ENCODE data around the gene TMEM168. TPM values are rescaled to one million over a fixed set of nuclear protein-coding genes. Genes with fewer than 3 reads are reported as not detected.
A peak's percentile ranks its signal among the peaks of the same experiment; 100 is the strongest.

Gene TMEM168
- total and polyA plus RNA-seq, 2 experiments from 2014 or later, result 16.0 to 17.3 TPM

GRCh38 chr7:112752576-112752975, 37.6 kb downstream of the TMEM168 start:
- no peak for TF ChIP-seq EZH2phosphoT487 (IDR thresholded peaks at IDR 0.05; ENCODE audit: insufficient read depth, low read depth)
- no peak for TF ChIP-seq EZH2 (IDR thresholded peaks at IDR 0.05; ENCODE audit: insufficient read depth, poor library complexity, severe bottlenecking)
- 91 to 92% methylated on average over 3 of the region's 3 CpGs for WGBS, 2 experiments (ENCODE audit: low coverage in 1 of 2, low lambda C conversion rate in 2 of 2, missing lambda C conversion rate in 2 of 2)
- no peak overlapping the region for H3K4me2 ChIP-seq (ENCODE audit: unreplicated experiment)
- no peaks in the 10 kb centered on the region for H3K36me3 ChIP-seq (ENCODE audit: low read depth)
- H3F3A ChIP-seq (ENCODE audit: insufficient read depth), result no peaks in the 10 kb centered on the region
- H3K27ac ChIP-seq, result no peak overlapping the region
- no peaks in the 10 kb centered on the region for H3K9me2 ChIP-seq (ENCODE audit: insufficient read depth)
- 0 out of 2 replicates have a peak, but pooled peaks cover 6% of the 10 kb centered on the region for H3K4me1 ChIP-seq (ENCODE audit: insufficient read depth)
- in situ Hi-C loops (cut with MboI), result no loop called here
- no peak overlapping the region for H2AFZ ChIP-seq
- H3K79me2 ChIP-seq (ENCODE audit: insufficient read depth), result no peaks in the 10 kb centered on the region
- no peaks in the 10 kb centered on the region for H3K27me3 ChIP-seq (replicated peaks; ENCODE audit: insufficient read depth)
- H3K9me3 ChIP-seq (ENCODE audit: low read depth), result no peaks in the 10 kb centered on the region
- no peak overlapping the region for H3K4me3 ChIP-seq
- no peak overlapping the region for H3K9ac ChIP-seq
- DNase-seq, result no peak
- no peaks in the 10 kb centered on the region for H4K20me1 ChIP-seq (ENCODE audit: insufficient read depth)

GRCh38 chr7:112749775-112750174, 40.4 kb downstream of the TMEM168 start:
- Histone ChIP-seq H4K20me1 (ENCODE audit: insufficient read depth) (no peaks in the 10 kb centered on the region), H3K4me1 (ENCODE audit: insufficient read depth) (0 out of 2 replicates have a peak, but pooled peaks cover 6% of the 10 kb centered on the region), H3K9ac (no peak overlapping the region), H2AFZ (no peak overlapping the region), H3K9me2 (ENCODE audit: insufficient read depth) (no peaks in the 10 kb centered on the region), H3K36me3 (ENCODE audit: low read depth) (no peaks in the 10 kb centered on the region), H3K27ac (no peak overlapping the region), H3K79me2 (ENCODE audit: insufficient read depth) (no peaks in the 10 kb centered on the region), H3K4me2 (ENCODE audit: unreplicated experiment) (no peak overlapping the region), H3K4me3 (no peak overlapping the region), H3K9me3 (ENCODE audit: low read depth) (no peaks in the 10 kb centered on the region), H3K27me3 (replicated peaks; ENCODE audit: insufficient read depth) (no peaks in the 10 kb centered on the region), H3F3A (ENCODE audit: insufficient read depth) (no peaks in the 10 kb centered on the region)
- in situ Hi-C loops (cut with MboI), result no loop called here
- no peak for TF ChIP-seq EZH2phosphoT487 (IDR thresholded peaks at IDR 0.05; ENCODE audit: insufficient read depth, low read depth)
- no peak for TF ChIP-seq EZH2 (IDR thresholded peaks at IDR 0.05; ENCODE audit: insufficient read depth, poor library complexity, severe bottlenecking)
- DNase-seq, result no peak
- 7% methylated on average over 2 of the region's 2 CpGs for WGBS, 2 experiments (ENCODE audit: low coverage in 1 of 2, low lambda C conversion rate in 2 of 2, missing lambda C conversion rate in 2 of 2)

GRCh38 chr7:112748381-112748780, 41.8 kb downstream of the TMEM168 start:
- Histone ChIP-seq H3K4me2 (ENCODE audit: unreplicated experiment) (no peak overlapping the region), H3K9ac (no peak overlapping the region), H4K20me1 (ENCODE audit: insufficient read depth) (no peaks in the 10 kb centered on the region), H3K4me1 (ENCODE audit: insufficient read depth) (0 out of 2 replicates have a peak, but pooled peaks cover 6% of the 10 kb centered on the region), H3K9me2 (ENCODE audit: insufficient read depth) (no peaks in the 10 kb centered on the region), H3K36me3 (ENCODE audit: low read depth) (no peaks in the 10 kb centered on the region), H3K27me3 (replicated peaks; ENCODE audit: insufficient read depth) (no peaks in the 10 kb centered on the region), H2AFZ (no peak overlapping the region), H3K9me3 (ENCODE audit: low read depth) (no peaks in the 10 kb centered on the region), H3K27ac (no peak overlapping the region), H3F3A (ENCODE audit: insufficient read depth) (no peaks in the 10 kb centered on the region), H3K79me2 (ENCODE audit: insufficient read depth) (no peaks in the 10 kb centered on the region), H3K4me3 (no peak overlapping the region)
- in situ Hi-C loops (cut with MboI), result no loop called here
- DNase-seq, result peak; percentile 3
- TF ChIP-seq EZH2 (IDR thresholded peaks at IDR 0.05; ENCODE audit: insufficient read depth, poor library complexity, severe bottlenecking) (no peak), EZH2phosphoT487 (IDR thresholded peaks at IDR 0.05; ENCODE audit: insufficient read depth, low read depth) (no peak)

GRCh38 chr7:112745635-112746034, 44.6 kb downstream of the TMEM168 start:
- Histone ChIP-seq H3F3A (ENCODE audit: insufficient read depth) (no peaks in the 10 kb centered on the region), H3K4me2 (ENCODE audit: unreplicated experiment) (no peak overlapping the region), H3K79me2 (ENCODE audit: insufficient read depth) (no peaks in the 10 kb centered on the region), H2AFZ (no peak overlapping the region), H3K4me1 (ENCODE audit: insufficient read depth) (0 out of 2 replicates have a peak, but pooled peaks cover 6% of the 10 kb centered on the region), H3K4me3 (no peak overlapping the region), H3K27ac (no peak overlapping the region), H3K9ac (no peak overlapping the region), H3K27me3 (replicated peaks; ENCODE audit: insufficient read depth) (no peaks in the 10 kb centered on the region), H3K9me2 (ENCODE audit: insufficient read depth) (no peaks in the 10 kb centered on the region), H4K20me1 (ENCODE audit: insufficient read depth) (no peaks in the 10 kb centered on the region), H3K9me3 (ENCODE audit: low read depth) (no peaks in the 10 kb centered on the region), H3K36me3 (ENCODE audit: low read depth) (no peaks in the 10 kb centered on the region)
- DNase-seq, result no peak
- in situ Hi-C loops (cut with MboI), result no loop called here
- TF ChIP-seq EZH2phosphoT487 (IDR thresholded peaks at IDR 0.05; ENCODE audit: insufficient read depth, low read depth) (no peak), EZH2 (IDR thresholded peaks at IDR 0.05; ENCODE audit: insufficient read depth, poor library complexity, severe bottlenecking) (no peak)
- 28 to 39% methylated on average over 1 of the region's 1 CpG for WGBS, 2 experiments (ENCODE audit: low coverage in 1 of 2, low lambda C conversion rate in 2 of 2, missing lambda C conversion rate in 2 of 2)

GRCh38 chr7:112744818-112745217, 45.4 kb downstream of the TMEM168 start:
- 23 to 45% methylated on average over 2 of the region's 2 CpGs for WGBS, 2 experiments (ENCODE audit: low coverage in 1 of 2, low lambda C conversion rate in 2 of 2, missing lambda C conversion rate in 2 of 2)
- H3K4me2 ChIP-seq (ENCODE audit: unreplicated experiment), result no peak overlapping the region
- H3K4me3 ChIP-seq, result no peak overlapping the region
- H2AFZ ChIP-seq, result no peak overlapping the region
- H3K36me3 ChIP-seq (ENCODE audit: low read depth), result no peaks in the 10 kb centered on the region
- in situ Hi-C loops (cut with MboI), result no loop called here
- H4K20me1 ChIP-seq (ENCODE audit: insufficient read depth), result no peaks in the 10 kb centered on the region
- TF ChIP-seq EZH2 (IDR thresholded peaks at IDR 0.05; ENCODE audit: insufficient read depth, poor library complexity, severe bottlenecking) (no peak), EZH2phosphoT487 (IDR thresholded peaks at IDR 0.05; ENCODE audit: insufficient read depth, low read depth) (no peak)
- H3K27me3 ChIP-seq (replicated peaks; ENCODE audit: insufficient read depth), result no peaks in the 10 kb centered on the region
- no peaks in the 10 kb centered on the region for H3K9me2 ChIP-seq (ENCODE audit: insufficient read depth)
- H3F3A ChIP-seq (ENCODE audit: insufficient read depth), result no peaks in the 10 kb centered on the region
- H3K4me1 ChIP-seq (ENCODE audit: insufficient read depth), result 0 out of 2 replicates have a peak, but pooled peaks cover 6% of the 10 kb centered on the region
- H3K27ac ChIP-seq, result no peak overlapping the region
- H3K9ac ChIP-seq, result no peak overlapping the region
- H3K79me2 ChIP-seq (ENCODE audit: insufficient read depth), result no peaks in the 10 kb centered on the region
- H3K9me3 ChIP-seq (ENCODE audit: low read depth), result no peaks in the 10 kb centered on the region
- DNase-seq, result peak; percentile 9

All from GM23248 (cell line).